HG03103 (cell line): Measurements from ENCODE around the gene COPB1.

Experiments used
- ATAC-seq: cut with Tn5 transposase; IDR thresholded peaks from one replicate; pipeline ENCODE4 v1.9.1; 2021; ENCODE audit warnings: low read depth; ENCODE audit not compliant: unreplicated experiment

Gene COPB1

GRCh38 chr11:14435717-14436512 lies 63.7 kb downstream of the COPB1 start:
- ATAC-seq: no peak

- no peak for ATAC-seq
Observed at GRCh38 chr11:14425621-14426020, 74.0 kb downstream of the COPB1 start.

GRCh38 chr11:14424096-14424495 lies 75.5 kb downstream of the COPB1 start:
- ATAC-seq: no peak

GRCh38 chr11:14423633-14424032 lies 76.0 kb downstream of the COPB1 start:
- no peak for ATAC-seq

GRCh38 chr11:14422814-14423182 lies 76.8 kb downstream of the COPB1 start:
- ATAC-seq: no peak

- ATAC-seq: no peak
Observed at GRCh38 chr11:14422052-14422813, 77.4 kb downstream of the COPB1 start.

- no peak for ATAC-seq
Observed at GRCh38 chr11:14420223-14420622, 79.4 kb downstream of the COPB1 start.

- no peak for ATAC-seq
Observed at GRCh38 chr11:14418801-14419417, 80.7 kb downstream of the COPB1 start.

- ATAC-seq: no peak
Observed at GRCh38 chr11:14417617-14418374, 81.8 kb downstream of the COPB1 start.

- no peak for ATAC-seq
Observed at GRCh38 chr11:14417186-14417585, 82.4 kb downstream of the COPB1 start.

- ATAC-seq: no peak
Observed at GRCh38 chr11:14414470-14415461, 84.8 kb downstream of the COPB1 start.

- no peak for ATAC-seq
Observed at GRCh38 chr11:14413307-14414069, 86.1 kb downstream of the COPB1 start.

- no peak for ATAC-seq
Observed at GRCh38 chr11:14411818-14412217, 87.8 kb downstream of the COPB1 start.

- ATAC-seq: no peak
Observed at GRCh38 chr11:14409891-14410290, 89.7 kb downstream of the COPB1 start.

GRCh38 chr11:14408612-14409011 lies 91.0 kb downstream of the COPB1 start:
- ATAC-seq: no peak
